GM19468 (cell line): ENCODE results near the gene MYEOV.
A peak's percentile ranks its signal among the peaks of the same experiment; 100 is the strongest.

Experiments
- ATAC-seq: cut with Tn5 transposase; IDR thresholded peaks from one replicate; pipeline ENCODE4 v1.9.1; 2021; ENCODE audit warnings: mild to moderate bottlenecking, moderate library complexity, moderate number of reproducible peaks; ENCODE audit not compliant: unreplicated experiment; ENCODE audit errors: extremely low read depth

The MYEOV gene

GRCh38 chr11:69285766-69286165, 8.2 kb upstream of the MYEOV start:
- ATAC-seq = no peak

GRCh38 chr11:69286374-69287371, 7.3 kb upstream of the MYEOV start:
- ATAC-seq = no peak

GRCh38 chr11:69287968-69288882, 5.7 kb upstream of the MYEOV start:
- ATAC-seq = no peak

- no peak for ATAC-seq
Measured at GRCh38 chr11:69288883-69289242, 5.1 kb upstream of the MYEOV start.

- no peak for ATAC-seq
Measured at GRCh38 chr11:69290806-69291205, 3.1 kb upstream of the MYEOV start.

- ATAC-seq = no peak
Measured at GRCh38 chr11:69291459-69292110, 2.4 kb upstream of the MYEOV start.

GRCh38 chr11:69292221-69292648, 1.7 kb upstream of the MYEOV start:
- ATAC-seq = no peak

GRCh38 chr11:69293087-69293486, 868 bp upstream of the MYEOV start:
- ATAC-seq = no peak

- no peak for ATAC-seq
Measured at GRCh38 chr11:69294571-69295078, 670 bp downstream of the MYEOV start.

GRCh38 chr11:69295079-69295994, 1.4 kb downstream of the MYEOV start:
- no peak for ATAC-seq

GRCh38 chr11:69295995-69296889, 2.3 kb downstream of the MYEOV start:
- no peak for ATAC-seq

GRCh38 chr11:69296890-69297786, 3.2 kb downstream of the MYEOV start:
- peak; percentile 52 for ATAC-seq

- no peak for ATAC-seq
Measured at GRCh38 chr11:69297787-69298266, 3.9 kb downstream of the MYEOV start.

GRCh38 chr11:69298267-69299022, 4.5 kb downstream of the MYEOV start:
- ATAC-seq = no peak

- no peak for ATAC-seq
Measured at GRCh38 chr11:69299023-69299461, 5.1 kb downstream of the MYEOV start.

- ATAC-seq = no peak
Measured at GRCh38 chr11:69299572-69299971, 5.6 kb downstream of the MYEOV start.
